HepG2 (cell line): ENCODE results near the gene SCAPER. TPM values are rescaled to one million over a fixed set of nuclear protein-coding genes. Genes with fewer than 3 reads are reported as not detected.

ENCODE experiments used
- ATAC-seq: fragments of 200-7000 bp; cut with Tn5 transposase; 3 replicates; pipeline ENCODE4 v1.9.1; 2020; ENCODE audit warnings: mild to moderate bottlenecking, moderate library complexity
- BruUV-seq: library from RNA; stranded (reverse); fragments of 400-500 nt; replicated peaks from 2 replicates; lab custom pipeline; 2021; lab: Mats Ljungman, UMichigan
- CTCF ChIA-PET: fragments of 300-600 bp; formaldehyde crosslinking; extraction: SDS; loops from one replicate; lab custom pipeline; 2021; ENCODE audit warnings: low total read pairs, inconsistent platforms, low intra/inter-chr PET ratio; lab: Yijun Ruan, JAX
- POLR2A ChIA-PET: fragments of 350-600 bp; sonication (Branson Sonifier 250); formaldehyde crosslinking; loops from one replicate; lab custom pipeline; 2020; ENCODE audit warnings: antibody characterized with exemption, inconsistent platforms; lab: Yijun Ruan, JAX
- DNase-seq: peaks from one replicate; pipeline ENCODE4 v3.0.0-alpha.2; 2015; ENCODE audit warnings: low spot score
- FAIRE-seq: peaks from 3 replicates; lab custom pipeline; 2011; peaks lifted over from hg19 to GRCh38; lab: Jason Lieb, UNC
- H2AFZ ChIP-seq: one replicate; pipeline ENCODE4 v1.6.1; 2011; ENCODE audit warnings: low read length, inconsistent platforms
- H3K27ac ChIP-seq: fragments of 300-600 bp; 3 replicates; pipeline ENCODE4 v1.8.0; 2011; ENCODE audit warnings: mixed run types, mild to moderate bottlenecking, mixed read lengths, low read length, inconsistent platforms; ENCODE audit not compliant: insufficient read depth; ENCODE audit errors: extremely low read length
- H3K27me3 ChIP-seq, 2 experiments: fragments of 200-600 bp in 1 of 2; 2 replicates in 1 of 2; 3 replicates in 1 of 2; pipeline versions ENCODE4 v1.6.0 to v1.8.0; 2011; ENCODE audit warnings: low read length in 2 of 2, mild to moderate bottlenecking in 2 of 2, moderate library complexity in 2 of 2, inconsistent platforms in 1 of 2; ENCODE audit not compliant: insufficient read depth in 2 of 2, control insufficient read depth in 1 of 2
- H3K36me3 ChIP-seq, 2 experiments: fragments of 200-600 bp in 1 of 2; replicated peaks in 1 of 2; 2 replicates in 1 of 2; 3 replicates in 1 of 2; pipeline versions ENCODE4 v1.5.1 to v1.8.0; 2011; ENCODE audit warnings: low read length in 2 of 2, inconsistent platforms in 1 of 2; ENCODE audit not compliant: insufficient read depth in 2 of 2, control insufficient read depth in 1 of 2
- H3K4me1 ChIP-seq: 2 replicates; pipeline ENCODE4 v1.5.1; 2012; ENCODE audit warnings: low read length, inconsistent platforms; ENCODE audit not compliant: insufficient read depth
- H3K4me2 ChIP-seq: 2 replicates; pipeline ENCODE4 v1.6.0; 2011; ENCODE audit warnings: low read depth, low read length, inconsistent platforms
- H3K4me3 ChIP-seq, 3 experiments: fragments of 200-600 bp in 1 of 3; sonication (generic), shearing (Covaris generic) in 1 of 3; replicated peaks in 1 of 3; 2 replicates each; pipeline ENCODE4 v1.5.1; 2011 to 2016; ENCODE audit warnings: low read length in 3 of 3, inconsistent platforms in 2 of 3, low read depth in 2 of 3, mild to moderate bottlenecking in 2 of 3, control low read depth in 1 of 3, mixed read lengths in 1 of 3; ENCODE audit not compliant: insufficient read depth in 1 of 3
- H3K79me2 ChIP-seq: one replicate; pipeline ENCODE4 v1.6.1; 2011; ENCODE audit warnings: low read length, inconsistent platforms; ENCODE audit not compliant: insufficient read depth
- H3K9ac ChIP-seq: 2 replicates; pipeline ENCODE4 v1.6.0; 2011; ENCODE audit warnings: mild to moderate bottlenecking, low read depth, low read length, inconsistent platforms; ENCODE audit not compliant: insufficient read depth
- H3K9me3 ChIP-seq: 2 replicates; pipeline ENCODE4 v1.5.1; 2012; ENCODE audit warnings: mild to moderate bottlenecking, low read length
- H4K20me1 ChIP-seq: 2 replicates; pipeline ENCODE4 v1.6.0; 2011; ENCODE audit warnings: inconsistent platforms, mild to moderate bottlenecking, low read length, moderate library complexity; ENCODE audit not compliant: insufficient read depth
- AGO1 ChIP-seq: fragments of 200-400 bp; formaldehyde crosslinking; IDR thresholded peaks from 2 replicates; pipeline ENCODE4 v1.6.1; 2017; ENCODE audit warnings: mild to moderate bottlenecking, low read depth, low read length, moderate library complexity; ENCODE audit not compliant: poor library complexity, severe bottlenecking
- ATF2 ChIP-seq: sonication (generic); formaldehyde crosslinking; IDR thresholded peaks from 2 replicates; pipeline ENCODE4 v1.4.0; 2020; ENCODE audit warnings: missing genetic modification reagents
- CREB1 ChIP-seq, 2 experiments: fragments of 450-650 bp in 1 of 2; IDR thresholded peaks; 2 replicates each; pipeline ENCODE4 v1.6.1; 2016 to 2017; ENCODE audit warnings: control low read depth in 1 of 2, mild to moderate bottlenecking in 1 of 2, missing compliant biosample characterization in 1 of 2, missing genetic modification characterization in 1 of 2
- EHMT2 ChIP-seq: fragments of 200-600 bp; sonication (generic); IDR thresholded peaks from 2 replicates; pipeline ENCODE4 v1.7.0; 2017; ENCODE audit warnings: antibody characterized with exemption, low read depth, low read length, borderline replicate concordance
- FOXP1 ChIP-seq, 2 experiments: fragments of 450-650 bp in 1 of 2; IDR thresholded peaks; 2 replicates each; pipeline ENCODE4 v1.6.1; 2017 to 2018; ENCODE audit warnings: antibody characterized with exemption in 1 of 2
- GLMP ChIP-seq: sonication (generic); formaldehyde crosslinking; IDR thresholded peaks from 2 replicates; pipeline ENCODE4 v1.9.0; 2021; ENCODE audit warnings: missing genetic modification reagents, mild to moderate bottlenecking, borderline replicate concordance
- HDAC2 ChIP-seq: sonication (generic); formaldehyde crosslinking; IDR thresholded peaks from 2 replicates; pipeline ENCODE4 v1.4.0; 2020; ENCODE audit warnings: missing genetic modification reagents
- HOXA5 ChIP-seq: sonication (generic); formaldehyde crosslinking; IDR thresholded peaks from 2 replicates; pipeline ENCODE4 v1.4.0; 2020; ENCODE audit warnings: missing genetic modification reagents
- KDM6A ChIP-seq: IDR thresholded peaks from 2 replicates; pipeline ENCODE4 v1.6.1; 2016; ENCODE audit warnings: low read depth
- MAFF ChIP-seq: IDR thresholded peaks from 2 replicates; pipeline ENCODE4 v1.6.1; 2011; ENCODE audit warnings: low read depth, low read length, improper control_type of control experiment
- MED8 ChIP-seq: sonication (generic); formaldehyde crosslinking; IDR thresholded peaks from 2 replicates; pipeline ENCODE4 v1.8.1; 2023; ENCODE audit warnings: mild to moderate bottlenecking, missing genetic modification reagents; ENCODE audit not compliant: insufficient replicate concordance
- MTA3 ChIP-seq: sonication (generic); formaldehyde crosslinking; IDR thresholded peaks from 2 replicates; pipeline ENCODE4 v1.4.0; 2020; ENCODE audit warnings: missing genetic modification reagents
- MTF1 ChIP-seq: sonication (generic); formaldehyde crosslinking; IDR thresholded peaks from 2 replicates; pipeline ENCODE4 v1.5.0; 2020; ENCODE audit warnings: missing genetic modification reagents
- NFYB ChIP-seq: sonication (generic); formaldehyde crosslinking; IDR thresholded peaks from 2 replicates; pipeline ENCODE4 v1.4.0; 2020; ENCODE audit warnings: missing genetic modification reagents
- ONECUT2 ChIP-seq: sonication (generic); formaldehyde crosslinking; IDR thresholded peaks from 2 replicates; pipeline ENCODE4 v1.4.0; 2020; ENCODE audit warnings: missing genetic modification reagents
- SETDB1 ChIP-seq: sonication (generic); formaldehyde crosslinking; IDR thresholded peaks from 2 replicates; pipeline ENCODE4 v1.5.1; 2020; ENCODE audit warnings: missing genetic modification reagents, mild to moderate bottlenecking, borderline replicate concordance
- ZBTB26 ChIP-seq: IDR thresholded peaks from 2 replicates; pipeline ENCODE4 v1.6.1; 2016; ENCODE audit warnings: missing compliant biosample characterization, missing genetic modification reagents, borderline replicate concordance
- ZBTB44 ChIP-seq: sonication (generic); formaldehyde crosslinking; IDR thresholded peaks from 2 replicates; pipeline ENCODE4 v1.4.0; 2020; ENCODE audit warnings: missing genetic modification reagents
- ZNF678 ChIP-seq: sonication (generic); formaldehyde crosslinking; IDR thresholded peaks from 2 replicates; pipeline ENCODE4 v1.4.0; 2020; ENCODE audit warnings: mild to moderate bottlenecking, missing genetic modification reagents
- WGBS: methylation state at CpG from one replicate; pipeline ENCODE4 v1.1.6; 2017; ENCODE audit warnings: low lambda C conversion rate; 5-methylcytosine and 5-hydroxymethylcytosine counted together
- in situ Hi-C: cut with HindIII; loops from 2 replicates; pipeline ENCODE4 v1.10.0; 2017; ENCODE audit warnings: low pct_unique_long_range_greater_than_20kb; ENCODE audit not compliant: extremely low pct_ligation_motif_present
- intact Hi-C: fragments of 100-400 bp; cut with micrococcal nuclease; formaldehyde crosslinking; loops from one replicate; pipeline ENCODE4 v1.10.0; 2022; ENCODE audit not compliant: unreplicated experiment
- polyA plus RNA-seq, 8 experiments: library from polyadenylated mRNA; depleted of rRNA in 3 of 8; stranded (reverse) in 7 of 8; unstranded in 1 of 8; fragments of >200 nt; fragmentation: Illumina TruSeq in 4 of 8; extraction: Trizol in 4 of 8; gene quantifications; 2 replicates each; pipeline versions ENCODE4 v1.2.1 to v1.2.3, GENCODE V29; 2011 to 2016; ENCODE audit warnings: low read depth in 4 of 8, missing spikeins in 1 of 8, mixed read lengths in 1 of 8; ENCODE audit not compliant: insufficient read depth in 1 of 8
- total RNA-seq, 5 experiments: library from RNA; depleted of rRNA; stranded (reverse); fragments of >200 nt; fragmentation: Illumina TruSeq; extraction: Trizol; gene quantifications; 2 replicates each; pipeline ENCODE4 v1.2.3, GENCODE V29; 2016; ENCODE audit warnings: low read depth in 1 of 5

SCAPER gene
- total and polyA plus RNA-seq, 2 of the 13 experiments (the other 11 are each of a cell fraction or from before 2014, with no cell fraction given) = 4.3 to 10.5 TPM

- TF ChIP-seq ZBTB44 (no peak), MAFF (no peak)
These were observed 387.2 kb downstream of the SCAPER start (continued) for GRCh38 chr15:76517910-76518309.

- Histone ChIP-seq H2AFZ (no peak overlapping the region), H3K27me3 (no peaks in the 10 kb centered on the region), H3K36me3 (no peaks in the 10 kb centered on the region; a peak in 1 of 5 replicates), H3K9ac (no peak overlapping the region), H3K9me3 (no peaks in the 10 kb centered on the region), H3K4me1 (peaks cover 32% of the 10 kb centered on the region), H3K79me2 (no peaks in the 10 kb centered on the region), H3K4me2 (peak overlapping the region; percentile 42), H3K27ac (peak overlapping the region; percentile 51), H4K20me1 (no peaks in the 10 kb centered on the region), H3K4me3 (no peak overlapping the region)
- DNase-seq (peak; percentile 71), ATAC-seq (peak; percentile 96), FAIRE-seq (peak; percentile 71)
- intact Hi-C loops = no loop called here
- ChIA-PET POLR2A (no interaction called here), CTCF (no interaction called here)
- no TSS peak for BruUV-seq
- in situ Hi-C loops = no loop called here
- WGBS = 0% methylated on average over 1 of the region's 1 CpG
- TF ChIP-seq ZBTB26 (CRISPR knock-in tag) (no peak), MTA3 (CRISPR knock-in tag) (no peak), ZNF678 (CRISPR knock-in tag) (no peak), AGO1 (no peak), KDM6A (CRISPR knock-in tag) (0 out of 2 replicates have a peak, but pooled peaks have one; percentile 15), ONECUT2 (CRISPR knock-in tag) (no peak), CREB1 (IDR thresholded peaks at IDR 0.05) (no peak), CREB1 (CRISPR knock-in tag; IDR thresholded peaks at IDR 0.05) (peak; percentile 53), NFYB (CRISPR knock-in tag) (0 out of 2 replicates have a peak, but pooled peaks have one; percentile 11), MED8 (no peak), GLMP (CRISPR knock-in tag) (no peak), SETDB1 (no peak), ATF2 (CRISPR knock-in tag) (no peak), EHMT2 (no peak), FOXP1 (IDR thresholded peaks at IDR 0.05) (no peak), FOXP1 (CRISPR knock-in tag; IDR thresholded peaks at IDR 0.05) (peak; percentile 20; the same call in 1 of the 2 replicates), HOXA5 (no peak), MTF1 (CRISPR knock-in tag) (no peak), HDAC2 (peak; percentile 58; the same call in 1 of the 2 replicates)
These were observed 390.9 kb downstream of the SCAPER start for GRCh38 chr15:76514282-76514681.
